ENCODE data around the gene MCCC1. TPM values are rescaled to one million over a fixed set of nuclear protein-coding genes. Genes with fewer than 3 reads are reported as not detected.

The MCCC1 gene
- total RNA-seq, 1 donor from 2014 or later, result 19.8 TPM

GRCh38 chr3:183087184-183087583, 12.1 kb downstream of the MCCC1 start:
- peaks cover 17% of the 10 kb centered on the region for H3K36me3 Mint-ChIP-seq (ENCODE audit: low read depth, unreplicated experiment)
- no peak overlapping the region for H3K27ac Mint-ChIP-seq (ENCODE audit: unreplicated experiment)
- H3K27me3 Mint-ChIP-seq (ENCODE audit: unreplicated experiment), result peaks cover 2% of the 10 kb centered on the region
- no peaks in the 10 kb centered on the region for H3K4me1 Mint-ChIP-seq (ENCODE audit: unreplicated experiment)
- H3K4me3 Mint-ChIP-seq (ENCODE audit: unreplicated experiment), result no peak overlapping the region
- no peak for DNase-seq (ENCODE audit: low spot score)
- no peaks in the 10 kb centered on the region for H3K9me3 Mint-ChIP-seq (ENCODE audit: unreplicated experiment)
- TF ChIP-seq CTCF (IDR thresholded peaks at IDR 0.05; ENCODE audit: unreplicated experiment), result no peak

- H3K4me3 Mint-ChIP-seq (ENCODE audit: unreplicated experiment), result no peak overlapping the region
- peak; percentile 68 for TF ChIP-seq CTCF (IDR thresholded peaks at IDR 0.05; ENCODE audit: unreplicated experiment)
- DNase-seq (ENCODE audit: low spot score), result peak; percentile 35
- H3K27ac Mint-ChIP-seq (ENCODE audit: unreplicated experiment), result peak overlapping the region; percentile 74
- H3K36me3 Mint-ChIP-seq (ENCODE audit: low read depth, unreplicated experiment), result peaks cover 25% of the 10 kb centered on the region
- H3K27me3 Mint-ChIP-seq (ENCODE audit: unreplicated experiment), result peaks cover 2% of the 10 kb centered on the region
- H3K9me3 Mint-ChIP-seq (ENCODE audit: unreplicated experiment), result no peaks in the 10 kb centered on the region
- H3K4me1 Mint-ChIP-seq (ENCODE audit: unreplicated experiment), result no peaks in the 10 kb centered on the region
Observed at GRCh38 chr3:183085634-183086390, 13.5 kb downstream of the MCCC1 start.

GRCh38 chr3:183082355-183082915, 16.9 kb downstream of the MCCC1 start:
- Mint-ChIP-seq H3K27me3 (ENCODE audit: unreplicated experiment) (peaks cover 2% of the 10 kb centered on the region), H3K36me3 (ENCODE audit: low read depth, unreplicated experiment) (peaks cover 45% of the 10 kb centered on the region), H3K27ac (ENCODE audit: unreplicated experiment) (no peak overlapping the region), H3K4me3 (ENCODE audit: unreplicated experiment) (no peak overlapping the region), H3K4me1 (ENCODE audit: unreplicated experiment) (no peaks in the 10 kb centered on the region), H3K9me3 (ENCODE audit: unreplicated experiment) (peaks cover 14% of the 10 kb centered on the region)
- DNase-seq (ENCODE audit: low spot score), result no peak
- no peak for TF ChIP-seq CTCF (IDR thresholded peaks at IDR 0.05; ENCODE audit: unreplicated experiment)

GRCh38 chr3:183081459-183082183, 17.7 kb downstream of the MCCC1 start:
- no peak overlapping the region for H3K4me3 Mint-ChIP-seq (ENCODE audit: unreplicated experiment)
- H3K9me3 Mint-ChIP-seq (ENCODE audit: unreplicated experiment), result peaks cover 14% of the 10 kb centered on the region
- no peak overlapping the region for H3K27ac Mint-ChIP-seq (ENCODE audit: unreplicated experiment)
- no peak for DNase-seq (ENCODE audit: low spot score)
- peaks cover 2% of the 10 kb centered on the region for H3K27me3 Mint-ChIP-seq (ENCODE audit: unreplicated experiment)
- peaks cover 52% of the 10 kb centered on the region for H3K36me3 Mint-ChIP-seq (ENCODE audit: low read depth, unreplicated experiment)
- TF ChIP-seq CTCF (IDR thresholded peaks at IDR 0.05; ENCODE audit: unreplicated experiment), result no peak
- no peaks in the 10 kb centered on the region for H3K4me1 Mint-ChIP-seq (ENCODE audit: unreplicated experiment)
